Hair follicular keratinocyte (primary cell): ENCODE measurements around the gene H2BW2. TPM values are rescaled to one million over a fixed set of nuclear protein-coding genes. Genes with fewer than 3 reads are reported as not detected.

ENCODE experiments used
- total RNA-seq: library from RNA; depleted of rRNA; stranded (reverse); fragments of >200 nt; gene quantifications from 2 replicates; pipeline ENCODE4 v1.2.3, GENCODE V29; 2015

The H2BW2 gene
- total RNA-seq: not detected in 2 replicates

GRCh38 chrX:104039689-104040505 lies at the start of gene H2BW2:
H2BW2 (plus strand) TSS chrX:104039956; CDS start chrX:104039995, 39 bp downstream.

DNA sequence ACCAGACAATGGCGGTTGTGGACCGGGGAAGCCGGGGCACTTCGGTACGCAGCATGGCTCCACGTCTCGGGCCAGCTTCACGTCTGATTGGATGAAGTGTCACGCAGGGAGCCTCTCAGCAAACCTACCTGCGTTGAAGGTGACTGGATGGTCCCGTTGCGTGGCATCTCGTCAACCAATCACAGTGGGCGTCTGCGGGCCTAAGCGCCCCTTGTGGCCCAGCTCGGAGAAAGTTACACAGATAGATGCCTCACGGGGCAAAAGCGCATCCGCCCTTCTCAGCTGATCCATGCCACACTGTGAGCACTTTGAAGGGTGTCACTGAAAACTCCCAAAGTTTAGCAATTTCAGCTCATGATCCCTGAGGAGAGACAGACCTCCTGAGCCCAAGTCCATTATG lies 26.1 kb upstream of the H2BW2 start, which contains the start of gene H2BW1:
H2BW1 (minus strand) TSS at position 103 of the 400 bp plus-strand sequence. CDS start 132 bp downstream, outside the sequence.

GRCh38 chrX:104075778-104076445 lies 36.2 kb downstream of the H2BW2 start, which contains the start of gene TMSB15C:
TMSB15C (minus strand) TSS chrX:104076236.

Other genes with a start within 250 kb of the H2BW2 start
- gene RAB9B, start 207.7 kb upstream of the H2BW2 start, total RNA-seq: 0.23 and 0.38 TPM in 2 replicates
- gene TMSB15B, start 77.3 kb upstream of the H2BW2 start, total RNA-seq: 7.8 and 18.3 TPM in 2 replicates
- gene H2BW1, start 26.2 kb upstream of the H2BW2 start, total RNA-seq: not detected in 2 replicates
- 1.5 and 2.7 TPM in 2 replicates for gene TMSB15C, start 36.3 kb downstream of the H2BW2 start, total RNA-seq
- 0.31 TPM in 1 of 2 replicates, not detected in the other for gene ZCCHC18, start 72.6 kb downstream of the H2BW2 start, total RNA-seq
- gene SLC25A53, start 117.1 kb downstream of the H2BW2 start, total RNA-seq: 2.6 and 4.7 TPM in 2 replicates
- gene FAM199X, start 126.5 kb downstream of the H2BW2 start, total RNA-seq: 14.7 and 19.2 TPM in 2 replicates
- gene ESX1, start 215.0 kb downstream of the H2BW2 start, total RNA-seq: 0.15 and 2.4 TPM in 2 replicates